AG08395 (cell line): ENCODE results near the gene BCAS1.
A peak's percentile ranks its signal among the peaks of the same experiment; 100 is the strongest.

Source experiments
- DNase-seq: peaks from one replicate; pipeline ENCODE4 v3.0.0; 2012; ENCODE audit warnings: mixed read lengths, low spot score

BCAS1 gene

DNA sequence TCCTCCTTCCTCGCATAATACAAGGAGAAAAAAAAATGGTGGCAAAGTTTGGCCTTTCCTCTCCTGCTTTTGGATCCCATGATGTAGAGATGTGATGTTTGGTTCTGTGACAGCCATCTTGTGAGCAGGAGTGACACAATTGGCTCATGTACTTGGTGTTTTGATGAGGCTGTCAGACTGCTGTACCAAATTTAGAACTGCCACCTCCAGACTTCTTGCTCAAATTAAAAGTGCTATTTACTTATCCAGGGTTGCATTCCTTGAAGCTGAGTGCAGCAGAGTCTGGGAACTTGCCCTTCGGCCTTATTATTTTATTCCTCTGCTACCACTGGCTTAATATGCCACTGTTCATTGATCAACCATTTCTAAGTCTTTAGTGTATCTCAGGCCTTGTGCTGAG, 21.9 kb downstream of the BCAS1 start:
- DNase-seq: peak; percentile 25

- no peak for DNase-seq
Observed at GRCh38 chr20:54047720-54048119, 22.7 kb downstream of the BCAS1 start.

DNA sequence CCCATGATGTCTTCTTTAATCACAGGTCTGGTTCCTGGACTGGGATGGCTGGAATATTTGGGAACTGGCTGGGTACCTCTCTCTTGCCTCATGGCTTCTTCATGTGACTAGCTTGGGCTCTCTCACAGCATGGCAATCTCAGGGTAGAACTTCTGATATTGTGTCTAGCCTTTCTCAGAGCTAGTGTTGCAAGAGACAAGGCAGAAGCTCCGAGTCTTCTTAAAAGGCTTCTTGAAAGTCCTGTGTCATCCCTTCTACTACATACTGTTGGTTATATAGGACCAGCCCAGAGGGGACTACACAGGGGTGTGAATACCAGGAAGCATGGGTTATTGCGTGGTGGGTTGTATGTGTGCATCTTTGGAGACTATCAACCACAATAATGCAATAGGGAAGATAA, 23.3 kb downstream of the BCAS1 start:
- DNase-seq: no peak

DNA sequence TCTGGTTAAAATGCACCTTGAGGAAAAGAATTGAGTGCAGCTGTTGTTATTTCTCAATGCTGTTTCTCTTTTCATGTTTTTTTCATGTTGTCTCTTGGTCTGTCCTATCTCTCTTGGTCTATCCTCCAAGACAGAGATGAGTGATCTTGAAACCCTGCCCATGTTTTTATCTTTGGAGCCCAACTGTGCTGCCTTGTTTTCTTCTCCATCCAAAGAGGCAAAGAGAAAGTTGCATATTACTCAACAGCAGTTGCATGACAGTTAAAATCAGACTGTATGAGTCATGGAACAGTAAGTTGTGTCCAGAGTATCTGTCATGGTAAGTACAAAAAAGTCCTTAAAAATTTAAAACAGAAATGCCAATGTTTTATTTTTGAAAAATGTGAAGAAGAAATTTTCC, 26.2 kb downstream of the BCAS1 start:
- peak; percentile 79 for DNase-seq

- DNase-seq: no peak
Observed at GRCh38 chr20:54043076-54043967, 27.1 kb downstream of the BCAS1 start.

GRCh38 chr20:54042021-54042420, 28.4 kb downstream of the BCAS1 start:
- no peak for DNase-seq

DNA sequence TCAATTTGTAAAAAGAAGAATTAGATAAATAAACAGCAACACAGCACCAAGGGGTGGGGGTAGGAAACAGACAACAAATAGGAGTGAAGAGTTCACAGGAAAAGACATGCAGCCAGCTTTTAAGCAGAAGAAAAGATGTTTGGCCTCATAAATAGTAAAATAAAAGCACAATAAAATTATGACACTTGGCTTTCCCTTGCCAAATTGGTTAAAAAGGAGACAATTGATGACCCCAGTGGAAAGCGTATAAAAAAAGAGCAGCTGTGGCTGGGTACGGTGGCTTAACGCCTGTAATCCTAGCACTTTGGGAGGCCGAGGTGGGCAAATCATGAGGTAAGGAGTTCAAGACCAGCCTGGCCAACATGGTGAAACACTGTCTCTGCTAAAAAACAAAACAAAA, 29.1 kb downstream of the BCAS1 start:
- DNase-seq: no peak

GRCh38 chr20:54040531-54040930, 29.9 kb downstream of the BCAS1 start:
- no peak for DNase-seq

- no peak for DNase-seq
Observed at GRCh38 chr20:54038961-54039360, 31.4 kb downstream of the BCAS1 start.

GRCh38 chr20:54037525-54037924, 32.9 kb downstream of the BCAS1 start:
- DNase-seq: no peak

- DNase-seq: no peak
Observed at GRCh38 chr20:54029643-54030042, 40.8 kb downstream of the BCAS1 start.

DNA sequence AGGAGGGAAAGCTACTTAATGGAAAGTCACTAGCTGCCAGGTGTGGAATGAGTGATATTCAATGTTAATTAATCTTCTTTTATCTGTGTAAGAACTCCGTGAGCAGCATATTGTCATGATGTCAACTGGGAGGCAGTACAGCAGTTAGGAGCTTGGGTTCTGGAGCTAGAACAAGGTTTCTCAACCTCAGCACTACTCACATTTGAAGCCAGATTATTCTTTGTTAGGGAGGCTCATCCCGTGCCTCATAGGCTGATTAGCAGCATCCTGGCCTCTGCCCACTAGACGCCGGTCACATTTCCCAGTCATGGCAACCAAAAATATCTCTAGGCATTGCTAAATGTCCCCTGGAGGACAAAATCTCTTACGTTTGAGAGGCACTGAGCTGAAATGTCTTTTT, 41.2 kb downstream of the BCAS1 start:
- DNase-seq: no peak

- no peak for DNase-seq
Observed at GRCh38 chr20:54028276-54029011, 42.0 kb downstream of the BCAS1 start.

DNA sequence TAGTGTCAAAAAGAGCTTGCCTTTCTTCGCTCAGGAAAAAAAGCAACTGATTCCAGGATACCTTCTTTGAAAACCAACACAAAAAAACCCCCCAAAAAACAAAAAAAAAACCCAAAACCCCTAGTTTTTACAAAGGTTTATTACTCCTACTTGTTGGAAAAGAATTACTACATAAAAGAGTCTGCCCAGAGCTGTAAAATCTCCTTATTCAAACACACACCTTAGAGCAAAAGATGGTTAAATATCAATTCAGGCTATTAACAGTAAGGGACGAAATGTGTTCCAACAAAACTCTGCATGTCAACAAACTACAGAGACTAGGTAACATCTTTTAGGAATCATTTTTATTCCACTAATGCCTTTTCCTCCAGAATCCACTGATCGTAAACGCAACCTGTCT, 42.7 kb downstream of the BCAS1 start:
- no peak for DNase-seq

- no peak for DNase-seq
Observed at GRCh38 chr20:54026295-54027064, 43.9 kb downstream of the BCAS1 start.

DNA sequence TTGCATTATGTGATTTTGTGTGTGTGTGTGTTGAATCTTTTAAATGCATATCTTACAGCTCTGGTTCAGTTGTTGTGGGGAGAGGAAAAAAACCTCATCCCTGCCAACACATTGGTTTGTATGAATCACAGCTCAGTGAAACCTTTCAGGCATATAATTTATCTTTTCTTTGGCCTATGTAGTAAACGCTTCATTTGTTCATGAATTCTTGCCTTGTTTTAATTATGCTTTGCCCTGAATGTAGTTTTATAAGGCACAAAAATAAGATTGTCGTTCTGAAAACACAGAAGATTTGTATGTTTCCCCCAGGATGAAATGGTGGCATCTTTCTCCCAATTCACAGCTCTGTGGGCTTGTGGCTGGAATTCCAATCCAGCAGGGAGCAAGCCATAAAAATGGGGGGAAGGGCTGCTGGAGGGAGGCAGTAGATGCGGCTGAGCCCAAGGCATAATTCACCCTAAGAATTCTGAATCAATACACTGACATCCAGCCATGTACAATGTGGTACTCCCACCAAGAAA, 45.1 kb downstream of the BCAS1 start:
- DNase-seq: peak; percentile 86

GRCh38 chr20:54023406-54023805, 47.0 kb downstream of the BCAS1 start:
- no peak for DNase-seq

GRCh38 chr20:54021446-54022235, 48.8 kb downstream of the BCAS1 start:
- no peak for DNase-seq

DNA sequence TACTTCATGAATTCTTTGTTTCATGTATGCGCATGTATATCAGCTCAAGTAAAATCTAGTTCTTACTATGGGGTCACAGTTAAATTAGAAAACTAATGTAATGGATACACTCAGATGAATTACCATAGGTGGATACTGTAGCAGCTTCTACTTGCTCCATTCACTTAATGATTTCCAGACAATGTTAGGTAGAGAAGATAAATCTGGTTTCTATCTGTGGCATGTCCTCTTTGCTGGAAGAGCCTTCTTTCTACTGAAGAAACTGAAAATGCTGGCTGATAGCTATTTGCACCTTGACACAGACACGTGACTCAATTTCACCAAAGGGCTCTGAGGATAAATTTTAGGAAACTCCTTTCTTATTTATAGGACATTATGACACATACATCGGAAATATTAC, 49.5 kb downstream of the BCAS1 start:
- DNase-seq: no peak

DNA sequence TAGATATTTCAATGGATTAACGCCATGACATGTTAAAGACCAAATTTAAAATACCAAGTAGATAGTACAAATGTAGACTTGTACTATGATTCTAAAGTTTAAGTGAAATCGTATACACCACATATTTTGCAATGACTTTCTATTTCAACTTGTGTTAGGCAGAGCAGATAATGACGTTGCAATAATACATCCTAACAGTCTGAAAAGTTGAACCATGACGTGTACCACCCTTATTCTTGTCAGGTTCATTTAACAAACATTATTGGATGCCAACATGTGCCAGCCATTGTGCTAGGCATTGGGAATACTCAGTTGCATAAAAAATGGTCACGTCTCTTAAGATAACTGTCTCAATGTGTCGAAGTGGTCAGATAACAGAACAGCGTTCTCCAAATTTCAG, 50.0 kb downstream of the BCAS1 start:
- DNase-seq: no peak

- no peak for DNase-seq
Observed at GRCh38 chr20:54019585-54019984, 50.8 kb downstream of the BCAS1 start.

GRCh38 chr20:54019127-54019526, 51.3 kb downstream of the BCAS1 start:
- DNase-seq: no peak
